HEK293 (cell line): Measurements from ENCODE around the gene EIF3L.

Source experiments
- BCL11A ChIP-seq: fragments of 450-650 bp; formaldehyde crosslinking; IDR thresholded peaks from 2 replicates; pipeline ENCODE4 v1.5.1; 2016; ENCODE audit warnings: low read depth, missing biosample characterization, missing genetic modification characterization
- FEZF1 ChIP-seq: fragments of 450-650 bp; formaldehyde crosslinking; IDR thresholded peaks from 2 replicates; pipeline ENCODE4 v1.5.1; 2016; ENCODE audit warnings: missing biosample characterization, missing genetic modification characterization
- HIC1 ChIP-seq: fragments of 450-650 bp; formaldehyde crosslinking; IDR thresholded peaks from 2 replicates; pipeline ENCODE4 v1.5.1; 2016; ENCODE audit warnings: missing biosample characterization, missing genetic modification characterization
- HOXC10 ChIP-seq: sonication (generic); formaldehyde crosslinking; IDR thresholded peaks from 2 replicates; pipeline ENCODE4 v1.8.1; 2023; ENCODE audit warnings: mild to moderate bottlenecking, missing genetic modification reagents
- KLF17 ChIP-seq: fragments of 450-650 bp; formaldehyde crosslinking; IDR thresholded peaks from 2 replicates; pipeline ENCODE4 v1.5.1; 2016; ENCODE audit warnings: missing biosample characterization, missing genetic modification characterization
- KLF8 ChIP-seq: fragments of 450-650 bp; formaldehyde crosslinking; IDR thresholded peaks from 2 replicates; pipeline ENCODE4 v1.5.1; 2016; ENCODE audit warnings: missing biosample characterization, missing genetic modification characterization
- PBX3 ChIP-seq: sonication (generic); formaldehyde crosslinking; IDR thresholded peaks from 2 replicates; pipeline ENCODE4 v1.8.1; 2022; ENCODE audit warnings: mild to moderate bottlenecking, moderate library complexity, missing genetic modification reagents
- PRDM10 ChIP-seq: fragments of 450-650 bp; formaldehyde crosslinking; IDR thresholded peaks from 2 replicates; pipeline ENCODE4 v1.5.1; 2016; ENCODE audit warnings: missing biosample characterization, missing genetic modification characterization
- REST ChIP-seq: fragments of 450-650 bp; formaldehyde crosslinking; IDR thresholded peaks from 2 replicates; pipeline ENCODE4 v1.5.1; 2016; ENCODE audit warnings: missing biosample characterization, missing genetic modification characterization
- SETDB1 ChIP-seq: IDR thresholded peaks from one replicate; pipeline ENCODE4 v1.6.1; 2017; ENCODE audit warnings: mild to moderate bottlenecking, low read length, moderate library complexity, mixed read lengths; ENCODE audit not compliant: insufficient read length
- SP3 ChIP-seq: fragments of 450-650 bp; formaldehyde crosslinking; IDR thresholded peaks from 2 replicates; pipeline ENCODE4 v1.5.1; 2016; ENCODE audit warnings: missing biosample characterization, missing genetic modification characterization
- TCF7L2 ChIP-seq: IDR thresholded peaks from 2 replicates; pipeline ENCODE4 v1.6.1; 2011; ENCODE audit warnings: low read depth, mild to moderate bottlenecking, inconsistent platforms, low read length, moderate library complexity, borderline replicate concordance
- ZNF140 ChIP-seq: fragments of 450-650 bp; formaldehyde crosslinking; IDR thresholded peaks from 2 replicates; pipeline ENCODE4 v1.5.1; 2016; ENCODE audit warnings: missing biosample characterization, missing genetic modification characterization
- ZNF148 ChIP-seq: fragments of 450-650 bp; formaldehyde crosslinking; IDR thresholded peaks from 2 replicates; pipeline ENCODE4 v1.5.0; 2017; ENCODE audit warnings: missing biosample characterization, missing genetic modification characterization, borderline replicate concordance
- ZNF16 ChIP-seq: fragments of 450-650 bp; formaldehyde crosslinking; IDR thresholded peaks from 2 replicates; pipeline ENCODE4 v1.5.1; 2016; ENCODE audit warnings: low read depth, missing biosample characterization, missing genetic modification characterization
- ZNF211 ChIP-seq: fragments of 450-650 bp; formaldehyde crosslinking; IDR thresholded peaks from 2 replicates; pipeline ENCODE4 v1.5.1; 2016; ENCODE audit warnings: low read depth, missing biosample characterization, missing genetic modification characterization
- ZNF239 ChIP-seq: fragments of 450-650 bp; formaldehyde crosslinking; IDR thresholded peaks from 2 replicates; pipeline ENCODE4 v1.5.1; 2016; ENCODE audit warnings: missing biosample characterization, missing genetic modification characterization
- ZNF24 ChIP-seq: fragments of 450-650 bp; formaldehyde crosslinking; IDR thresholded peaks from 2 replicates; pipeline ENCODE4 v1.5.1; 2016; ENCODE audit warnings: missing biosample characterization, missing genetic modification characterization
- ZNF248 ChIP-seq: fragments of 450-650 bp; formaldehyde crosslinking; IDR thresholded peaks from 2 replicates; pipeline ENCODE4 v1.5.1; 2017; ENCODE audit warnings: missing biosample characterization, missing genetic modification characterization
- ZNF394 ChIP-seq: fragments of 450-650 bp; formaldehyde crosslinking; IDR thresholded peaks from 2 replicates; pipeline ENCODE4 v1.5.1; 2016; ENCODE audit warnings: missing biosample characterization, missing genetic modification characterization, mild to moderate bottlenecking, moderate library complexity, borderline replicate concordance
- ZNF544 ChIP-seq: fragments of 450-650 bp; formaldehyde crosslinking; IDR thresholded peaks from 2 replicates; pipeline ENCODE4 v1.5.0; 2017; ENCODE audit warnings: missing biosample characterization, missing genetic modification characterization
- ZNF629 ChIP-seq: fragments of 450-650 bp; formaldehyde crosslinking; IDR thresholded peaks from 2 replicates; pipeline ENCODE4 v1.5.1; 2017; ENCODE audit warnings: missing biosample characterization, missing genetic modification characterization
- ZNF664 ChIP-seq: fragments of 450-650 bp; formaldehyde crosslinking; IDR thresholded peaks from 2 replicates; pipeline ENCODE4 v1.5.1; 2016; ENCODE audit warnings: missing biosample characterization, missing genetic modification characterization
- ZNF701 ChIP-seq: fragments of 450-650 bp; formaldehyde crosslinking; IDR thresholded peaks from 2 replicates; pipeline ENCODE4 v1.5.1; 2016; ENCODE audit warnings: missing biosample characterization, missing genetic modification characterization
- ZNF768 ChIP-seq: fragments of 450-650 bp; formaldehyde crosslinking; IDR thresholded peaks from 2 replicates; pipeline ENCODE4 v1.5.1; 2018; ENCODE audit warnings: missing biosample characterization, mild to moderate bottlenecking, missing genetic modification characterization
- ZXDB ChIP-seq: fragments of 450-650 bp; formaldehyde crosslinking; IDR thresholded peaks from 2 replicates; pipeline ENCODE4 v1.5.1; 2016; ENCODE audit warnings: missing biosample characterization, missing genetic modification characterization

The EIF3L gene

GRCh38 chr22:37849089-37849751 is at the start of gene EIF3L (continued):
- TF ChIP-seq REST (tag by site-specific recombination), result no peak
- no peak for TF ChIP-seq ZNF664
- TF ChIP-seq ZNF211 (tag by site-specific recombination), result no peak
- no peak for TF ChIP-seq HIC1 (tag by site-specific recombination)
- TF ChIP-seq ZNF768 (tag by site-specific recombination), result no peak
- no peak for TF ChIP-seq ZNF248 (tag by site-specific recombination)
- TF ChIP-seq ZNF24 (tag by site-specific recombination), result no peak
- TF ChIP-seq SP3 (tag by site-specific recombination), result peak; percentile 67
- TF ChIP-seq FEZF1 (tag by site-specific recombination), result no peak
- TF ChIP-seq BCL11A (tag by site-specific recombination), result no peak
- no peak for TF ChIP-seq ZNF239 (tag by site-specific recombination)
- peak; percentile 40; the same call in 1 of the 2 replicates for TF ChIP-seq KLF8
- TF ChIP-seq ZNF148 (tag by site-specific recombination), result no peak
- TF ChIP-seq ZNF140 (tag by site-specific recombination), result no peak
- peak; percentile 76; the same call in 1 of the 2 replicates for TF ChIP-seq ZNF394
- no peak for TF ChIP-seq SETDB1
- TF ChIP-seq ZNF16, result no peak
- no peak for TF ChIP-seq KLF17 (tag by site-specific recombination)
- TF ChIP-seq ZXDB (tag by site-specific recombination), result peak; percentile 67
- TF ChIP-seq ZNF629 (tag by site-specific recombination), result peak; percentile 66
- TF ChIP-seq HOXC10, result no peak
- TF ChIP-seq PRDM10 (tag by site-specific recombination), result peak; percentile 19; the same call in 1 of the 2 replicates
- no peak for TF ChIP-seq ZNF701 (tag by site-specific recombination)
- TF ChIP-seq PBX3 (CRISPR knock-in tag), result 0 out of 2 replicates have a peak, but pooled peaks have one; percentile 52
- no peak for TF ChIP-seq ZNF544
- TF ChIP-seq TCF7L2, result no peak
